Body of pancreas (tissue), 4 donors: ENCODE data around the gene TSPYL1. TPM values are rescaled to one million over a fixed set of nuclear protein-coding genes. Genes with fewer than 3 reads are reported as not detected.

Experiments
- ATAC-seq: fragments of 150-250 bp; one replicate; pipeline ENCODE4 v1.9.1; 2016
- DNase-seq, 4 donors: peaks; one replicate each; pipeline ENCODE4 v3.0.0-alpha.2; 2019
- H3K27ac ChIP-seq, 4 donors: fragments of 200-600 bp; sonication (generic); 1 replicate in 3 of 4; 2 replicates in 1 of 4; pipeline versions ENCODE4 v1.5.1 to v1.6.1; 2016 to 2019; ENCODE audit warnings: mild to moderate bottlenecking in 1 of 4, mixed read lengths in 1 of 4, moderate library complexity in 1 of 4
- H3K27me3 ChIP-seq, 2 donors: fragments of 200-600 bp; sonication (generic); one replicate each; pipeline ENCODE4 v1.6.0; 2016; ENCODE audit warnings: mild to moderate bottlenecking in 1 of 2
- H3K36me3 ChIP-seq, 2 donors: fragments of 200-600 bp; sonication (generic); replicated peaks in 1 of 2; 2 replicates each; pipeline ENCODE4 v1.5.1; 2016; ENCODE audit warnings: low read depth in 2 of 2; ENCODE audit not compliant: insufficient read depth in 1 of 2
- H3K4me1 ChIP-seq: fragments of 200-600 bp; sonication (generic); one replicate; pipeline ENCODE4 v1.6.0; 2016
- H3K4me3 ChIP-seq, 2 donors: fragments of 200-600 bp; sonication (generic); 1 replicate in 1 of 2; 2 replicates in 1 of 2; pipeline ENCODE4 v1.5.1; 2016 to 2019
- H3K9me3 ChIP-seq, 3 donors: fragments of 200-600 bp; sonication (generic); 1 replicate in 2 of 3; 2 replicates in 1 of 3; pipeline ENCODE4 v1.5.1; 2016
- CTCF ChIP-seq, 7 experiments: fragments of 450-650 bp in 4 of 7; fragments of 200-600 bp in 3 of 7; sonication (generic) in 3 of 7; IDR thresholded peaks; one replicate each; pipeline ENCODE4 v1.5.1; 2016 to 2019; ENCODE audit warnings: antibody characterized with exemption in 7 of 7
- POLR2A ChIP-seq, 3 donors: fragments of 450-650 bp; IDR thresholded peaks; one replicate each; pipeline ENCODE4 v1.6.1; 2016; ENCODE audit warnings: antibody characterized with exemption in 3 of 3, mild to moderate bottlenecking in 2 of 3
- WGBS, 2 donors: methylation state at CpG; one replicate each; pipeline ENCODE4 v1.1.5; 2017; 5-methylcytosine and 5-hydroxymethylcytosine counted together
- intact Hi-C: fragments of 100-400 bp; cut with DNase I; formaldehyde crosslinking; loops from one replicate; pipeline ENCODE4 v1.15.1; 2023
- total RNA-seq, 2 donors: library from RNA; depleted of rRNA; stranded (reverse); fragments of >200 nt; gene quantifications; one replicate each; pipeline ENCODE4 v1.1.0, GENCODE V29; 2016

TSPYL1 gene
- total RNA-seq: 10 to 100 TPM; 44.1 to 45.2 TPM

- no peaks in the 10 kb centered on the region for H3K9me3 ChIP-seq
- ATAC-seq: peak; percentile 98
- intact Hi-C loops: loop anchor here (10.0 kb wide), 1 partner anchor 245 kb away; no protein-coding TSS in a partner anchor
- peak; percentile 96 to 98 (median 98) for DNase-seq
- no peaks in the 10 kb centered on the region for H3K27me3 ChIP-seq
- TF ChIP-seq POLR2A (IDR thresholded peaks at IDR 0.05) (peak; percentile 97 to 99 (median 99)), CTCF (IDR thresholded peaks at IDR 0.05) (peak in 1 of 7 experiments; percentile 8)
- WGBS, 2 donors: 0% methylated on average over 38 to 71 of the region's 71 CpGs
- H3K4me3 ChIP-seq: peak within 1 kb of the TSS; percentile 79 to 89
- H3K36me3 ChIP-seq: no peaks in the 10 kb centered on the region
- H3K4me1 ChIP-seq: peaks cover 47% of the 10 kb centered on the region
- H3K27ac ChIP-seq: peak within 1 kb of the TSS; percentile 95 to 99 (median 98)
Observed at GRCh38 chr6:116279232-116280160, at the start of gene TSPYL1. Gene TSPYL1, minus strand, starts transcription at chr6:116279930. Its CDS starts 100 bp downstream, at chr6:116279830.

GRCh38 chr6:116329156-116329555 lies 49.4 kb upstream of the TSPYL1 start:
- H3K36me3 ChIP-seq: no peaks in the 10 kb centered on the region
- no peaks in the 10 kb centered on the region for H3K4me1 ChIP-seq
- no peak overlapping the region for H3K27ac ChIP-seq
- intact Hi-C loops: no loop called here
- no peak for DNase-seq
- H3K4me3 ChIP-seq: no peak overlapping the region
- TF ChIP-seq POLR2A (IDR thresholded peaks at IDR 0.05) (no peak), CTCF (IDR thresholded peaks at IDR 0.05) (no peak)
- no peaks in the 10 kb centered on the region for H3K27me3 ChIP-seq
- ATAC-seq: no peak
- no peaks in the 10 kb centered on the region for H3K9me3 ChIP-seq

GRCh38 chr6:116328528-116328903 lies 48.8 kb upstream of the TSPYL1 start:
- ATAC-seq (peak; percentile 33), DNase-seq (no peak)
- no peaks in the 10 kb centered on the region for H3K4me1 ChIP-seq
- no peaks in the 10 kb centered on the region for H3K9me3 ChIP-seq
- TF ChIP-seq POLR2A (IDR thresholded peaks at IDR 0.05): no peak
- TF ChIP-seq CTCF (IDR thresholded peaks at IDR 0.05): no peak
- H3K27ac ChIP-seq: no peak overlapping the region
- intact Hi-C loops: no loop called here
- 87 to 94% methylated on average over 1 of the region's 1 CpG for WGBS, 2 donors
- H3K36me3 ChIP-seq: no peaks in the 10 kb centered on the region
- H3K27me3 ChIP-seq: no peaks in the 10 kb centered on the region
- H3K4me3 ChIP-seq: no peak overlapping the region

- 84 to 86% methylated on average over 6 of the region's 6 CpGs for WGBS, 2 donors
- Histone ChIP-seq H3K4me3 (no peak overlapping the region), H3K4me1 (no peaks in the 10 kb centered on the region), H3K27ac (no peak overlapping the region), H3K27me3 (no peaks in the 10 kb centered on the region), H3K9me3 (no peaks in the 10 kb centered on the region), H3K36me3 (no peaks in the 10 kb centered on the region)
- intact Hi-C loops: no loop called here
- no peak for DNase-seq
- ATAC-seq: no peak
- no peak for TF ChIP-seq POLR2A (IDR thresholded peaks at IDR 0.05)
- TF ChIP-seq CTCF (IDR thresholded peaks at IDR 0.05): no peak
Observed at GRCh38 chr6:116327803-116328527, 48.2 kb upstream of the TSPYL1 start.
